OCI-LY7 (cell line): ENCODE measurements around the gene COMMD9. TPM values are rescaled to one million over a fixed set of nuclear protein-coding genes. Genes with fewer than 3 reads are reported as not detected.

ENCODE experiments used
- BruUV-seq: library from RNA; stranded (reverse); fragments of 400-500 nt; replicated peaks from 2 replicates; lab custom pipeline; 2021; lab: Mats Ljungman, UMichigan
- CTCF ChIA-PET: fragments of 300-600 bp; sonication (Branson Sonifier 250); formaldehyde crosslinking; loops from one replicate; lab custom pipeline; 2022; ENCODE audit warnings: antibody characterized with exemption; ENCODE audit not compliant: unreplicated experiment; lab: Charles Lee
- POLR2A ChIA-PET: fragments of 300-600 bp; sonication (Branson Sonifier 250); formaldehyde crosslinking; loops from one replicate; lab custom pipeline; 2022; ENCODE audit warnings: antibody characterized with exemption; lab: Charles Lee
- DNase-seq: peaks from one replicate; pipeline ENCODE4 v3.0.0-alpha.2; 2015; ENCODE audit warnings: low spot score
- H2AFZ ChIP-seq: fragments of 200-600 bp; sonication (generic), shearing (Covaris generic); 2 replicates; pipeline ENCODE4 v1.6.1; 2014; ENCODE audit warnings: mild to moderate bottlenecking, antibody characterized with exemption, low read length, moderate library complexity
- H3K27ac ChIP-seq: fragments of 200-600 bp; sonication (generic); 2 replicates; pipeline ENCODE4 v1.5.1; 2014; ENCODE audit warnings: mixed run types, low read depth, mild to moderate bottlenecking, moderate library complexity, low read length, inconsistent platforms; ENCODE audit not compliant: poor library complexity, severe bottlenecking
- H3K36me3 ChIP-seq: fragments of 200-600 bp; sonication (generic); 2 replicates; pipeline ENCODE4 v1.6.1; 2014; ENCODE audit warnings: mild to moderate bottlenecking, antibody characterized with exemption, low read length, moderate library complexity, mixed read lengths; ENCODE audit not compliant: insufficient read depth
- H3K4me1 ChIP-seq: fragments of 200-600 bp; sonication (generic); 2 replicates; pipeline ENCODE4 v1.5.1; 2014; ENCODE audit warnings: mild to moderate bottlenecking, low read length; ENCODE audit not compliant: insufficient read depth, poor library complexity, severe bottlenecking
- H3K4me2 ChIP-seq: fragments of 200-600 bp; sonication (generic); 2 replicates; pipeline ENCODE4 v1.6.1; 2014; ENCODE audit warnings: mild to moderate bottlenecking, low read length
- H3K4me3 ChIP-seq: fragments of 200-600 bp; sonication (generic); 2 replicates; pipeline ENCODE4 v1.5.1; 2014; ENCODE audit warnings: mild to moderate bottlenecking, low read depth, low read length; ENCODE audit not compliant: poor library complexity, severe bottlenecking
- H3K79me2 ChIP-seq: fragments of 200-600 bp; sonication (generic); 2 replicates; pipeline ENCODE4 v1.6.1; 2016; ENCODE audit warnings: low read depth, mild to moderate bottlenecking, low read length, moderate library complexity, mixed read lengths; ENCODE audit not compliant: insufficient read depth
- H3K9me2 ChIP-seq: fragments of 200-600 bp; sonication (generic); 2 replicates; pipeline ENCODE4 v1.6.1; 2016; ENCODE audit warnings: mild to moderate bottlenecking, low read length, mixed read lengths; ENCODE audit not compliant: insufficient read depth
- H3K9me3 ChIP-seq: fragments of 200-600 bp; sonication (generic); 2 replicates; pipeline ENCODE4 v1.6.1; 2014; ENCODE audit warnings: mild to moderate bottlenecking, mixed run types, low read length, mixed read lengths
- H4K20me1 ChIP-seq: fragments of 200-600 bp; sonication (generic); 2 replicates; pipeline ENCODE4 v1.6.1; 2014; ENCODE audit warnings: mild to moderate bottlenecking, antibody characterized with exemption, low read length, moderate library complexity, mixed read lengths; ENCODE audit not compliant: insufficient read depth
- EZH2phosphoT487 ChIP-seq: fragments of 200-600 bp; sonication (generic); IDR thresholded peaks from 2 replicates; pipeline ENCODE4 v1.6.1; 2018; ENCODE audit warnings: low read depth, borderline replicate concordance, mild to moderate bottlenecking, mixed run types, antibody characterized with exemption, low read length, moderate library complexity, mixed read lengths
- intact Hi-C: fragments of 100-400 bp; cut with micrococcal nuclease; formaldehyde crosslinking; loops from one replicate; pipeline ENCODE4 v1.10.0; 2022; ENCODE audit not compliant: unreplicated experiment
- total RNA-seq, 2 experiments: library from RNA; depleted of rRNA in 1 of 2; stranded (reverse); fragments of >200 nt in 1 of 2; shearing (Covaris generic) in 1 of 2; gene quantifications; 2 replicates each; pipeline ENCODE4 v1.2.3, GENCODE V29; 2014 to 2022
- TF ChIP-seq, protein P1 (sequence below): fragments of 200-600 bp; sonication (generic); conservative IDR thresholded peaks from 2 replicates; pipeline ENCODE4 v1.5.1; 2014; ENCODE audit warnings: mild to moderate bottlenecking, antibody characterized with exemption, low read length, moderate library complexity, mixed read lengths

COMMD9 gene
- total RNA-seq, 2 experiments from 2014 or later = 37.6 to 46.8 TPM

DNA sequence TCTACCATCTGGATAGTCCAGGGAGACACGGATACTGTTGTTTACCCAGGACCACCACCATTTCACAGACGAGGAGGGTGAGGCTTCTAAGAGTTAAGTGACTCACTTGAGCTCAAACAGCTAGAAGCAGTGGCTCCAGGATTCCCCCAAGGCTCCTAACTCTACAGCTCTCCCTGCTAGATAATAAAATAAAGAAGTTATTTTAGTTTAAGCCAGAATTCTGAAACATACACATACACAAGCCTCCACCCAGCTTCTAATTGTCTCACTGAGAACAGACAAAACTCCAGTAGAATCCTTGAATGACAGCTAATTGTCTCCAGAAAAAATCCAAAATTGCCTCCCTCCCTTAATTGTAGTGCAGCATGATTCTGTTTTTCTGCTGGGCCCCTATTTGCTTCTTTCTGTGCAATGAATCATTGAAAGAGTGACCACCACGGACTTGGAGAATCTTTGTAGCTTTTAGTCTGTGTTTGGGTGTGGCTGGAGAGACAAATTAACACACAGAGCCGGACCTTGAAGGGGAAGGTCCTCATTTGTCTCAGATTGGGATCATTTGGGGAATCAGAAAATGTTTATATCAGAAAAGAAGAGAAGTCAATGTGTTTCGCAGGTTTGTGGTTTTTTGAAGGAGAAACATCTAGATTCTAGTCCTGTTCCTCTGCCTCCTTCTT lies 64.9 kb downstream of the COMMD9 start:
- no peaks in the 10 kb centered on the region for H3K36me3 ChIP-seq
- no peak overlapping the region for H3K4me3 ChIP-seq
- no peak for TF ChIP-seq EZH2phosphoT487
- TF ChIP-seq, protein P1, sequence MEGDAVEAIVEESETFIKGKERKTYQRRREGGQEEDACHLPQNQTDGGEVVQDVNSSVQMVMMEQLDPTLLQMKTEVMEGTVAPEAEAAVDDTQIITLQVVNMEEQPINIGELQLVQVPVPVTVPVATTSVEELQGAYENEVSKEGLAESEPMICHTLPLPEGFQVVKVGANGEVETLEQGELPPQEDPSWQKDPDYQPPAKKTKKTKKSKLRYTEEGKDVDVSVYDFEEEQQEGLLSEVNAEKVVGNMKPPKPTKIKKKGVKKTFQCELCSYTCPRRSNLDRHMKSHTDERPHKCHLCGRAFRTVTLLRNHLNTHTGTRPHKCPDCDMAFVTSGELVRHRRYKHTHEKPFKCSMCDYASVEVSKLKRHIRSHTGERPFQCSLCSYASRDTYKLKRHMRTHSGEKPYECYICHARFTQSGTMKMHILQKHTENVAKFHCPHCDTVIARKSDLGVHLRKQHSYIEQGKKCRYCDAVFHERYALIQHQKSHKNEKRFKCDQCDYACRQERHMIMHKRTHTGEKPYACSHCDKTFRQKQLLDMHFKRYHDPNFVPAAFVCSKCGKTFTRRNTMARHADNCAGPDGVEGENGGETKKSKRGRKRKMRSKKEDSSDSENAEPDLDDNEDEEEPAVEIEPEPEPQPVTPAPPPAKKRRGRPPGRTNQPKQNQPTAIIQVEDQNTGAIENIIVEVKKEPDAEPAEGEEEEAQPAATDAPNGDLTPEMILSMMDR = no peak
- no peaks in the 10 kb centered on the region for H3K9me2 ChIP-seq
- CTCF ChIA-PET = no interaction called here
- H4K20me1 ChIP-seq = no peaks in the 10 kb centered on the region
- no peak for DNase-seq
- H3K27ac ChIP-seq = no peak overlapping the region
- POLR2A ChIA-PET = no interaction called here
- no peak overlapping the region for H2AFZ ChIP-seq
- H3K4me1 ChIP-seq = no peaks in the 10 kb centered on the region
- BruUV-seq = no TSS peak
- no peaks in the 10 kb centered on the region for H3K79me2 ChIP-seq
- no peak overlapping the region for H3K4me2 ChIP-seq
- peaks cover 9% of the 10 kb centered on the region; the same call in 1 of the 2 replicates for H3K9me3 ChIP-seq
- intact Hi-C loops = no loop called here

DNA sequence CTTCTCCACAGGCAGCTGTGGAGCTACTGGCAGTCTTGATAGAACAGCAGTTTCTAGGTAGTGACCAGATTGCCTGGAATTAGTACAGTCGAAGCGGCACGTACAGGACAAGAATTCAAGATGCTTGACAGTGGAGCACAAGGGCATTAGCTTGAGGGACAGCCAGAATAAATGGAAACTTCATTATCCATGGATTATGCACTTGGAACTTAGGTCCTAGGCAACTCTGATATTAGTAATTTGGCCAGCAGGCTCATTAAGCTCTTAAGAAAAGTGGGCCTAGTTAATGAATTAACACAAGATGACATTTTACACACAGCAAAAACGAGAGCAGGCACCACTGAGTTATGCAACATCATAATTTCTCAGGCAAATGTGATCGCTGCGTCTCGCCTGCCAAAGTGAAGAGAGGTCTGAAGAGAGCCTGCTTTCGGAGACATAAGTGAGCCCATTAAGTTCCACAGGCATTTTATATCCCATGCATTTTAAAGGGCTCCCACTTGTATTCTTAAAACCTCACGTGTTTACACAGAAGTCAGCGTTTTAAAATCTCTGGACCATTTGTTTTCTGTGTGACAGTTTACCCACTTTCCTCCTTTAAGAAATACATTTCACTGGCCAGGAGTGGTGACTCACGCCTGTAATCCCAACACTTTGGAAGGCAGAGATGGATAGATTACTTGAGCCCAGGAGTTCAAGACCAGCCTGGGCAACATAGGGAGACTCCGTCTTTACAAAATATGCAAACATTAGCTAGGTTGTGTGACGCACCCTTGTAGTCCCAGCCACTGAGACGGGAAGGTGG lies 66.2 kb downstream of the COMMD9 start:
- POLR2A ChIA-PET = no interaction called here
- H3K4me1 ChIP-seq = no peaks in the 10 kb centered on the region

More for the DNA sequence above, 66.2 kb downstream of the COMMD9 start:
- intact Hi-C loops = no loop called here
- no peaks in the 10 kb centered on the region for H4K20me1 ChIP-seq
- TF ChIP-seq EZH2phosphoT487 = no peak
- TF ChIP-seq, protein P1 = no peak
- no peaks in the 10 kb centered on the region for H3K79me2 ChIP-seq
- H2AFZ ChIP-seq = no peak overlapping the region
- DNase-seq = no peak
- H3K9me3 ChIP-seq = peaks cover 10% of the 10 kb centered on the region; the same call in 1 of the 2 replicates
- no peak overlapping the region for H3K27ac ChIP-seq
- no peaks in the 10 kb centered on the region for H3K36me3 ChIP-seq
- no peak overlapping the region for H3K4me2 ChIP-seq
- BruUV-seq = no TSS peak
- H3K4me3 ChIP-seq = no peak overlapping the region
- CTCF ChIA-PET = no interaction called here
- no peaks in the 10 kb centered on the region for H3K9me2 ChIP-seq

Other genes starting within 250 kb of the COMMD9 start
- not detected in 2 replicates for gene PRR5L, start 6.9 kb upstream of the COMMD9 start, total RNA-seq (2014; rRNA removed; shearing (Covaris generic))
- gene PRR5L, start 6.9 kb upstream of the COMMD9 start, total RNA-seq (2022) = not detected in 2 replicates
- gene TRAF6, start 220.8 kb upstream of the COMMD9 start, total RNA-seq (2014; rRNA removed; shearing (Covaris generic)) = 5.5 and 6.8 TPM in 2 replicates
- gene TRAF6, start 220.8 kb upstream of the COMMD9 start, total RNA-seq (2022) = 10.2 and 11.4 TPM in 2 replicates